Right lobe of liver (tissue), 6 donors: Measurements from ENCODE around the gene CABP7. TPM values are rescaled to one million over a fixed set of nuclear protein-coding genes. Genes with fewer than 3 reads are reported as not detected.

Experiments
- ATAC-seq, 4 donors: fragments of 200-7000 bp; cut with Tn5 transposase; one replicate each; pipeline ENCODE4 v1.9.1; 2020; ENCODE audit warnings: mild to moderate bottlenecking in 4 of 4, moderate library complexity in 4 of 4
- DNase-seq, 3 donors: peaks; one replicate each; pipeline ENCODE4 v3.0.0-alpha.2; 2020
- H3K27ac ChIP-seq, 3 donors: fragments of 200-600 bp; one replicate each; pipeline ENCODE4 v1.8.0; 2022
- H3K27me3 ChIP-seq, 2 donors: fragments of 200-600 bp; one replicate each; pipeline ENCODE4 v1.8.0; 2022
- H3K36me3 ChIP-seq, 4 donors: fragments of 200-600 bp; sonication (generic) in 1 of 4; one replicate each; pipeline versions ENCODE4 v1.5.1 to v1.8.0; 2017 to 2022; ENCODE audit warnings: control low read depth in 1 of 4
- H3K4me1 ChIP-seq, 4 donors: fragments of 200-600 bp; sonication (generic) in 1 of 4; one replicate each; pipeline versions ENCODE4 v1.5.1 to v1.8.0; 2017 to 2022; ENCODE audit warnings: control low read depth in 1 of 4
- H3K4me3 ChIP-seq, 3 donors: fragments of 200-600 bp; one replicate each; pipeline ENCODE4 v1.8.0; 2022
- H3K9me3 ChIP-seq, 4 donors: fragments of 200-600 bp; sonication (generic) in 1 of 4; one replicate each; pipeline versions ENCODE4 v1.5.1 to v1.8.0; 2017 to 2022; ENCODE audit warnings: control low read depth in 1 of 4
- CTCF ChIP-seq, 4 donors: fragments of 200-600 bp in 3 of 4; fragments of 450-650 bp in 1 of 4; IDR thresholded peaks; one replicate each; pipeline versions ENCODE4 v1.5.1 to v1.8.0; 2016 to 2022; ENCODE audit warnings: antibody characterized with exemption in 4 of 4, mild to moderate bottlenecking in 2 of 4
- POLR2A ChIP-seq: fragments of 450-650 bp; IDR thresholded peaks from one replicate; pipeline ENCODE4 v1.6.1; 2017; ENCODE audit warnings: antibody characterized with exemption, mild to moderate bottlenecking
- WGBS: methylation state at CpG from one replicate; pipeline ENCODE4 v1.1.6; 2018; ENCODE audit warnings: low coverage, low lambda C conversion rate; ENCODE audit not compliant: insufficient coverage; ENCODE audit errors: missing lambda C conversion rate; 5-methylcytosine and 5-hydroxymethylcytosine counted together
- intact Hi-C, 2 donors: fragments of 100-400 bp; cut with DNase I; formaldehyde crosslinking; loops; one replicate each; pipeline versions ENCODE4 v1.11.2 to v1.14.1; 2022
- total RNA-seq, 6 experiments: library from RNA; depleted of rRNA in 2 of 6; stranded (reverse); fragments of >200 nt in 2 of 6; fragmentation: NEBNext Ultra II Directional in 3 of 6; extraction: Animal tissue kit (Norgen Biotek cat#: 25700) in 3 of 6; gene quantifications; one replicate each; pipeline versions ENCODE4 v1.1.0 to v1.2.4, GENCODE V29; 2016 to 2023
- donor health status: DM: no; HTN: yes; CAD: no.
- donor health status: DM: no; HTN: no; CAD: no.
- donor health status: DM: no; HTN: no; CAD: no.
- donor health status: DM: no; HTN: yes; CAD: no.
- donor health status: DM: no; HTN: yes; CAD: no.

CABP7 gene
- total RNA-seq, 6 experiments from 2014 or later, result not detected

- intact Hi-C loops, result no loop called here
- Histone ChIP-seq H3K9me3 (no peaks in the 10 kb centered on the region), H3K4me1 (no peaks in the 10 kb centered on the region), H3K27me3 (no peaks in the 10 kb centered on the region), H3K4me3 (no peak overlapping the region), H3K36me3 (no peaks in the 10 kb centered on the region), H3K27ac (no peak overlapping the region)
- ATAC-seq, result no peak
- WGBS, result 17% methylated on average over 1 of the region's 9 CpGs
- DNase-seq, result no peak
- TF ChIP-seq POLR2A (no peak), CTCF (IDR thresholded peaks at IDR 0.05) (no peak)
These were observed 13.3 kb upstream of the CABP7 start for GRCh38 chr22:29706486-29706885.

- intact Hi-C loops, result no loop called here
- Histone ChIP-seq H3K36me3 (no peaks in the 10 kb centered on the region), H3K4me1 (no peaks in the 10 kb centered on the region), H3K27ac (no peak overlapping the region), H3K9me3 (no peaks in the 10 kb centered on the region), H3K27me3 (no peaks in the 10 kb centered on the region), H3K4me3 (no peak overlapping the region)
- no peak for DNase-seq
- 63% methylated on average over 1 of the region's 18 CpGs for WGBS
- TF ChIP-seq POLR2A (no peak), CTCF (IDR thresholded peaks at IDR 0.05) (no peak)
- no peak for ATAC-seq
These were observed 12.8 kb upstream of the CABP7 start for GRCh38 chr22:29707010-29707409.

- intact Hi-C loops, result no loop called here
- no peaks in the 10 kb centered on the region for H3K27me3 ChIP-seq
- ATAC-seq, result no peak
- no peak overlapping the region for H3K27ac ChIP-seq
- H3K36me3 ChIP-seq, result no peaks in the 10 kb centered on the region
- TF ChIP-seq POLR2A (no peak), CTCF (IDR thresholded peaks at IDR 0.05) (no peak)
- no peaks in the 10 kb centered on the region for H3K4me1 ChIP-seq
- no peak for DNase-seq
- no peaks in the 10 kb centered on the region for H3K9me3 ChIP-seq
- 74% methylated on average over 3 of the region's 5 CpGs for WGBS
- no peak overlapping the region for H3K4me3 ChIP-seq
These were observed 12.3 kb upstream of the CABP7 start for GRCh38 chr22:29707471-29707870.

- no peak overlapping the region for H3K4me3 ChIP-seq
- WGBS, result 0% methylated on average over 1 of the region's 15 CpGs
- TF ChIP-seq POLR2A, result no peak
- TF ChIP-seq CTCF (IDR thresholded peaks at IDR 0.05), result no peak
- H3K4me1 ChIP-seq, result no peaks in the 10 kb centered on the region
- no peaks in the 10 kb centered on the region for H3K36me3 ChIP-seq
- no peaks in the 10 kb centered on the region for H3K9me3 ChIP-seq
- H3K27ac ChIP-seq, result no peak overlapping the region
- intact Hi-C loops, result no loop called here
- ATAC-seq (no peak), DNase-seq (no peak)
- no peaks in the 10 kb centered on the region for H3K27me3 ChIP-seq
These were observed 9.6 kb upstream of the CABP7 start for GRCh38 chr22:29710193-29710592.
